Gastrocnemius medialis (tissue), 4 donors: Measurements from ENCODE around the gene MASP1. TPM values are rescaled to one million over a fixed set of nuclear protein-coding genes. Genes with fewer than 3 reads are reported as not detected.

Source experiments
- ATAC-seq, 2 donors: fragments of 150-250 bp; one replicate each; pipeline ENCODE4 v1.9.1; 2016
- DNase-seq, 2 donors: peaks; one replicate each; pipeline ENCODE4 v3.0.0-alpha.2; 2019
- H3K27ac ChIP-seq, 4 donors: fragments of 200-600 bp; sonication (generic); 1 replicate in 1 of 4; 2 replicates in 3 of 4; pipeline ENCODE4 v1.5.1; 2016 to 2018; ENCODE audit warnings: mild to moderate bottlenecking in 2 of 4, moderate library complexity in 1 of 4
- H3K27me3 ChIP-seq, 3 donors: fragments of 200-600 bp; sonication (generic) in 2 of 3; 1 replicate in 1 of 3; 2 replicates in 2 of 3; pipeline versions ENCODE4 v1.5.1 to v1.6.0; 2016 to 2019; ENCODE audit warnings: mild to moderate bottlenecking in 1 of 3, moderate library complexity in 1 of 3
- H3K36me3 ChIP-seq, 2 donors: fragments of 200-600 bp; sonication (generic) in 1 of 2; one replicate each; pipeline ENCODE4 v1.5.1; 2017 to 2018
- H3K4me1 ChIP-seq, 2 donors: fragments of 200-600 bp; sonication (generic) in 1 of 2; one replicate each; pipeline ENCODE4 v1.5.1; 2016 to 2017; ENCODE audit warnings: mild to moderate bottlenecking in 2 of 2
- H3K4me3 ChIP-seq, 4 donors: fragments of 200-600 bp; sonication (generic) in 3 of 4; 1 replicate in 1 of 4; 2 replicates in 3 of 4; pipeline ENCODE4 v1.5.1; 2016 to 2019; ENCODE audit warnings: mild to moderate bottlenecking in 2 of 4
- H3K9me3 ChIP-seq, 3 donors: fragments of 200-600 bp; sonication (generic) in 2 of 3; 1 replicate in 1 of 3; 2 replicates in 2 of 3; pipeline ENCODE4 v1.5.1; 2016 to 2019
- POLR2A ChIP-seq, 2 donors: fragments of 450-650 bp; IDR thresholded peaks; one replicate each; pipeline ENCODE4 v1.6.1; 2017; ENCODE audit warnings: antibody characterized with exemption in 2 of 2, mild to moderate bottlenecking in 2 of 2, moderate library complexity in 2 of 2
- in situ Hi-C, 4 donors: fragments of 200-750 bp; cut with MboI; loops; one replicate each; pipeline versions ENCODE4 v1.15.0 to v1.8.0; 2017; ENCODE audit warnings: low sequenced_read_pairs in 4 of 4
- intact Hi-C: fragments of 100-400 bp; cut with DNase I; formaldehyde crosslinking; loops from one replicate; pipeline ENCODE4 v1.15.1; 2023; ENCODE audit warnings: low total_unique reads
- total RNA-seq, 4 donors: library from RNA; depleted of rRNA; stranded (reverse); fragments of >200 nt; gene quantifications; one replicate each; pipeline versions ENCODE4 v1.1.0 to v1.2.3, GENCODE V29; 2016
- TF ChIP-seq, protein P1 (sequence below), 5 experiments: fragments of 450-650 bp in 3 of 5; fragments of 200-600 bp in 2 of 5; sonication (generic) in 2 of 5; IDR thresholded peaks in 4 of 5; conservative IDR thresholded peaks in 1 of 5; 1 replicate in 4 of 5; 2 replicates in 1 of 5; pipeline ENCODE4 v1.5.1; 2016 to 2019; ENCODE audit warnings: antibody characterized with exemption in 5 of 5, mild to moderate bottlenecking in 3 of 5, moderate library complexity in 3 of 5

The MASP1 gene
- total RNA-seq, 4 donors from 2014 or later: 0.27 to 7.3 (median 2.6) TPM

DNA sequence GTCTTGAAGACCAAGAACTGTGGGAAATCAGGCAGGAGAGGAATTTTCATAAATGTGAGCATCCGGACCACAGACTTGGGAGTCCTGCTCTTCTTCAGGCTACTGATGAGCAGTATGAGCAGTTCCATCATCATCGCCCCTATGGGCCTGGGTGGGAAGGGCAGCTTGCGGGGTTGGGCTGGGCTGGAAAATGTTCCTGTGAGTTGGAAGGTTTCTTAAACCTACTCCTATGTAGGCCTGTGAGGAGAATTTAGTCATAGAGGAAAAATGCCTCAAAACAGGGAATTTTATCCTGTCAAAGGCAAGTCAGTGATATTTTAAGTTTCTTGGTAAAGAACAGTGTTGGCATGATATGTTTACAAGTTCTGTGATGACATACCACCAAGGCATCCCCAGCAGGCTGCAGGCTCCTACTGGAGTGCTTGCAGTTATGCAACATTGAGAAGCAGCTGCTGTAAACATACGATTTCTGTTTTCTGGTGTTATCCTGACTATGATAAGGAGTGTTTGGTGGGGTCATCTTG lies 10.3 kb downstream of the MASP1 start:
- no peaks in the 10 kb centered on the region for H3K27me3 ChIP-seq
- in situ Hi-C loops (no loop called here), intact Hi-C loops (no loop called here)
- no peak overlapping the region for H3K27ac ChIP-seq
- no peaks in the 10 kb centered on the region for H3K36me3 ChIP-seq
- no peak for TF ChIP-seq POLR2A (IDR thresholded peaks at IDR 0.05)
- TF ChIP-seq, protein P1, sequence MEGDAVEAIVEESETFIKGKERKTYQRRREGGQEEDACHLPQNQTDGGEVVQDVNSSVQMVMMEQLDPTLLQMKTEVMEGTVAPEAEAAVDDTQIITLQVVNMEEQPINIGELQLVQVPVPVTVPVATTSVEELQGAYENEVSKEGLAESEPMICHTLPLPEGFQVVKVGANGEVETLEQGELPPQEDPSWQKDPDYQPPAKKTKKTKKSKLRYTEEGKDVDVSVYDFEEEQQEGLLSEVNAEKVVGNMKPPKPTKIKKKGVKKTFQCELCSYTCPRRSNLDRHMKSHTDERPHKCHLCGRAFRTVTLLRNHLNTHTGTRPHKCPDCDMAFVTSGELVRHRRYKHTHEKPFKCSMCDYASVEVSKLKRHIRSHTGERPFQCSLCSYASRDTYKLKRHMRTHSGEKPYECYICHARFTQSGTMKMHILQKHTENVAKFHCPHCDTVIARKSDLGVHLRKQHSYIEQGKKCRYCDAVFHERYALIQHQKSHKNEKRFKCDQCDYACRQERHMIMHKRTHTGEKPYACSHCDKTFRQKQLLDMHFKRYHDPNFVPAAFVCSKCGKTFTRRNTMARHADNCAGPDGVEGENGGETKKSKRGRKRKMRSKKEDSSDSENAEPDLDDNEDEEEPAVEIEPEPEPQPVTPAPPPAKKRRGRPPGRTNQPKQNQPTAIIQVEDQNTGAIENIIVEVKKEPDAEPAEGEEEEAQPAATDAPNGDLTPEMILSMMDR (IDR thresholded peaks at IDR 0.05 in 4 of 5, conservative IDR thresholded peaks at IDR 0.05 in 1 of 5): no peak
- H3K4me1 ChIP-seq: no peaks in the 10 kb centered on the region
- H3K9me3 ChIP-seq: no peaks in the 10 kb centered on the region
- no peak for ATAC-seq
- H3K4me3 ChIP-seq: no peak overlapping the region
- DNase-seq: no peak

DNA sequence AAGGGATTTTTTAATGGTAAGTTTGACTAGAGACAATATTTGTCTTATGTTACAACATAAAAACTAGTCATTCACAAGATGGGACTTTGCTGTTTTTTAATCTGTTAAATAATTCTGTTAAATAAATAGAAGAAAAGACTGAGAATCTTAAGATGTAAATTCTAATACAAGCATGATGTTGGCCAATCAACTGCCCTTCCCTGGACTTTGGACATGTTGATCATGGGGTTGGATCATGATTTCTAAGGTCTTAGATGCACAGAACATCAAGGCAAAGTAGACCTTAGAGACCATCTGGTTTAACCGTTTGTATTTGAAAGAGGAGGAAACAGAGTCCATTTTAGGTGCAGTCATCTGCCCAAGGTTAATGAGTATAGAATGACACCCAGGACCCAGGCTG lies 10.9 kb downstream of the MASP1 start:
- DNase-seq: no peak
- TF ChIP-seq, protein P1 (IDR thresholded peaks at IDR 0.05 in 4 of 5, conservative IDR thresholded peaks at IDR 0.05 in 1 of 5): no peak

DNA sequence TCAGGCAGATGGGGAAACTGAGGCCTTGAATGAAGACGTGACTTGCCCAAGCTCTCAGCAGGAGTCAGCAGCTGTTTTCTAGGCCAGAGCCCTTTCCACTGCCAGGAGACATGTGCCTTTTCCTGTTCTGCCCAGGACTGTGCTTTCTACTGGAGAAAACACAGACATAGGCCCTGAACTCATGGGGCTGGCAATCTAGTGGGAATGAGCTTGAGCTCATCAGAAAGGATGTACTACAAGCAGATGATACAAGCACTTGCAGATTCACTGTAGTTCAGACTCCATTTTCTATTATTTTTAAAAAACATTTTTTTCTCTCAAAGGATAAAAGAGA lies 14.4 kb downstream of the MASP1 start:
- TF ChIP-seq, protein P1 (IDR thresholded peaks at IDR 0.05 in 4 of 5, conservative IDR thresholded peaks at IDR 0.05 in 1 of 5): no peak
- no peak for TF ChIP-seq POLR2A (IDR thresholded peaks at IDR 0.05)
- intact Hi-C loops (no loop called here), in situ Hi-C loops (no loop called here)
- H3K27me3 ChIP-seq: no peaks in the 10 kb centered on the region
- H3K9me3 ChIP-seq: no peaks in the 10 kb centered on the region
- H3K4me3 ChIP-seq: no peak overlapping the region
- H3K27ac ChIP-seq: no peak overlapping the region
- ATAC-seq (no peak), DNase-seq (no peak)
- H3K4me1 ChIP-seq: no peaks in the 10 kb centered on the region
- no peaks in the 10 kb centered on the region for H3K36me3 ChIP-seq

More for the DNA sequence above, 10.9 kb downstream of the MASP1 start:
- no peaks in the 10 kb centered on the region for H3K9me3 ChIP-seq
- in situ Hi-C loops (no loop called here), intact Hi-C loops (no loop called here)
- ATAC-seq: no peak
- H3K4me3 ChIP-seq: no peak overlapping the region
- H3K36me3 ChIP-seq: no peaks in the 10 kb centered on the region
- no peaks in the 10 kb centered on the region for H3K4me1 ChIP-seq
- no peak overlapping the region for H3K27ac ChIP-seq
- no peaks in the 10 kb centered on the region for H3K27me3 ChIP-seq

DNA sequence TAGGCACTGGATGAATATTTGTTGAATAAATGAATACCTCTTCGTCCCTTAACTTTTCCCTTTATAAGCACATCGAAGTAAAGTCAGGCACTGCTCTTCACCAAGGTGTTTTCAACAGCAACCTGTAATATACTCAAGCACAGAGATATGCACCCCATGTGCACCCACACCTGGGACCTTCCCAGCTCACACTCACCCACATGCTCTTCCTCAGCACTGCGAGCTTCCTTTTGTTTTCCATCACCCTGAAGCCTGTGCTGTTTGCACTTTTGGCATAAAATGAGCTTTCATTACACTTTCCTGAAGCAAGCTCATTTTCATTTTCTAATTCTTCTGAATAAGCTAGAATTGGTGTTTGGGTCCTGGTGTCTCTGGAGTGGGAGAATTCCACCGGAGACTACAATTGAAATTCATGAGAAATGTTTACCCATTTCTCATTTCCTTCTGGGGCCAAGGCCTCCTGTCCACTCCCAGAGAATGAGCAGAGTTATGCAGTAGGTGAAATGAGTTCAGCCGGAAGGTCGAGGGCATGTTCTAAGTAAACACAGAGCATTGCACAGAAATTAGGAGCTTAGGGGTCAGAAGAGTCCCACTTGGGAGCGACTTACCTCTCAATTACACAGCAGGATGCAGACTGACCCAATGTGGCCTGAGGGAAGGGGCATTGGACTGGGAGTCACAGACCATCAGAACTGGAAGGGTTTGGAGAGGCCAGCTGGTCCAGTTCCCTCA lies 15.0 kb downstream of the MASP1 start:
- intact Hi-C loops (no loop called here), in situ Hi-C loops (no loop called here)
- H3K27me3 ChIP-seq: no peaks in the 10 kb centered on the region
- DNase-seq (no peak), ATAC-seq (no peak)
- no peak overlapping the region for H3K27ac ChIP-seq
- TF ChIP-seq POLR2A (IDR thresholded peaks at IDR 0.05): no peak
- TF ChIP-seq, protein P1 (IDR thresholded peaks at IDR 0.05 in 4 of 5, conservative IDR thresholded peaks at IDR 0.05 in 1 of 5): no peak
- no peaks in the 10 kb centered on the region for H3K36me3 ChIP-seq
- H3K9me3 ChIP-seq: no peaks in the 10 kb centered on the region
- no peak overlapping the region for H3K4me3 ChIP-seq
- no peaks in the 10 kb centered on the region for H3K4me1 ChIP-seq

DNA sequence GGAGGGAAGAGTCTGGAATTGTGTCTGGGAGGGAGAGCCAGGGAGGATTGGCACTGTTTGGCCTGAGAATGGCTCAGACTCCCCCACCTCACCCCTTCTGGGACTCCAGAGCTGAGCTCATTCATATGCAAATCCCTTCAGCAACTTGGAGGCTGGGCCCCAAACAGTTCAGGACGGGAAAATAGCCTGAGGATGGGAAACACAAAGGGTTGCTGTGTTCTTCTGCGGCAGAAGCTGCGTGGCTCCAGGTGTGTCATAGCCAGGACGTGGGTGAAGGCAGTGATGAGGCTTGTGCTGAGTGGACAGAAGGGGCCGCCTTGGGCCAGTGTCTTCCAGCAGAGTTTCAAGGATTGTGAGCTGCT lies 16.6 kb downstream of the MASP1 start:
- Histone ChIP-seq H3K4me1 (no peaks in the 10 kb centered on the region), H3K9me3 (no peaks in the 10 kb centered on the region), H3K36me3 (no peaks in the 10 kb centered on the region), H3K27ac (no peak overlapping the region), H3K27me3 (no peaks in the 10 kb centered on the region), H3K4me3 (no peak overlapping the region)
- DNase-seq (no peak), ATAC-seq (no peak)
- TF ChIP-seq, protein P1 (IDR thresholded peaks at IDR 0.05 in 4 of 5, conservative IDR thresholded peaks at IDR 0.05 in 1 of 5): no peak
- no peak for TF ChIP-seq POLR2A (IDR thresholded peaks at IDR 0.05)
- intact Hi-C loops: no loop called here
- in situ Hi-C loops: no loop called here
